ENCODE measurements around the gene RAP2A. TPM values are rescaled to one million over a fixed set of nuclear protein-coding genes. Genes with fewer than 3 reads are reported as not detected.

Gene RAP2A
- total and polyA plus RNA-seq, 2 experiments from 2014 or later = 12.1 to 41.9 TPM

GRCh38 chr13:97478247-97478646 is 44.3 kb downstream of the RAP2A start:
- no peak overlapping the region for H3K4me2 ChIP-seq
- no peaks in the 10 kb centered on the region for H3K79me2 ChIP-seq
- H3K9me2 ChIP-seq (replicated peaks; ENCODE audit: insufficient read depth) = no peaks in the 10 kb centered on the region
- TF ChIP-seq CTCF (IDR thresholded peaks at IDR 0.05; ENCODE audit: poor library complexity) (no peak), EZH2 (IDR thresholded peaks at IDR 0.05; ENCODE audit: borderline replicate concordance) (no peak)
- H3K4me3 ChIP-seq = no peak overlapping the region
- H3K36me3 ChIP-seq (replicated peaks; ENCODE audit: insufficient read depth, low read depth) = no peaks in the 10 kb centered on the region
- H3K9me3 ChIP-seq (ENCODE audit: low read depth) = no peaks in the 10 kb centered on the region
- 91% methylated on average over 2 of the region's 2 CpGs for WGBS (ENCODE audit: low lambda C conversion rate, missing lambda C conversion rate)
- no peaks in the 10 kb centered on the region for H4K20me1 ChIP-seq (ENCODE audit: insufficient read depth, poor library complexity, severe bottlenecking)
- no peaks in the 10 kb centered on the region for H3K27me3 ChIP-seq
- no peak overlapping the region for H3K27ac ChIP-seq
- no peaks in the 10 kb centered on the region for H3K4me1 ChIP-seq (ENCODE audit: insufficient read depth)
- no peak overlapping the region for H2AFZ ChIP-seq
- DNase-seq (ENCODE audit: low spot score) = no peak

- H3K4me2 ChIP-seq = no peak overlapping the region
- WGBS (ENCODE audit: low lambda C conversion rate, missing lambda C conversion rate) = 92% methylated on average over 1 of the region's 1 CpG
- no peak overlapping the region for H2AFZ ChIP-seq
- H3K9me2 ChIP-seq (replicated peaks; ENCODE audit: insufficient read depth) = no peaks in the 10 kb centered on the region
- no peak for DNase-seq (ENCODE audit: low spot score)
- H3K4me1 ChIP-seq (ENCODE audit: insufficient read depth) = no peaks in the 10 kb centered on the region
- H3K36me3 ChIP-seq (replicated peaks; ENCODE audit: insufficient read depth, low read depth) = no peaks in the 10 kb centered on the region
- H4K20me1 ChIP-seq (ENCODE audit: insufficient read depth, poor library complexity, severe bottlenecking) = no peaks in the 10 kb centered on the region
- H3K27ac ChIP-seq = no peak overlapping the region
- H3K9me3 ChIP-seq (ENCODE audit: low read depth) = no peaks in the 10 kb centered on the region
- H3K4me3 ChIP-seq = no peak overlapping the region
- no peaks in the 10 kb centered on the region for H3K79me2 ChIP-seq
- H3K27me3 ChIP-seq = no peaks in the 10 kb centered on the region
- TF ChIP-seq EZH2 (IDR thresholded peaks at IDR 0.05; ENCODE audit: borderline replicate concordance) = no peak
- TF ChIP-seq EZH2phosphoT487 (IDR thresholded peaks at IDR 0.05; ENCODE audit: low read depth, severe bottlenecking, unreplicated experiment) = no peak
- no peak for TF ChIP-seq CTCF (IDR thresholded peaks at IDR 0.05; ENCODE audit: poor library complexity)
These were observed 49.5 kb downstream of the RAP2A start for GRCh38 chr13:97483465-97483864.

DNA sequence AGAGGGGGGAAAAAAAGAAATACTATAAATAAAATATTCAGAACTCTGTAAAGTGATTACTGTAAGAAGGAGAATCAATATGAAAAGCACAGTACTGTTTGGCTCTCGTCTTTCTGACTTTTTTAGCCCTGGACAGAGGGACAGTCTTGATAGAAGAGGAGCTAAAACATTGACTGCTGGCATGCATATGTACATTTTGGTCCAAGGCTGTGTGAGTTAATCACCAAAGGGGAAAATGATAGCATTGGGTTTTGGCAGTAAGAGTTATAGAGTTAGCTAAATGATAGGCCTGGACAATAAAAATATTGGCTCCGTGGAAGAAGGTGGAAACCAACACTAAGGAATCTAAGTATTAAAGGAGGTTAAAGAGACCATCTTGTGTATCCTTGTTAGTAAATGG is 50.3 kb downstream of the RAP2A start:
- no peak overlapping the region for H3K4me3 ChIP-seq
- H3K4me2 ChIP-seq = no peak overlapping the region
- H3K27me3 ChIP-seq = no peaks in the 10 kb centered on the region
- no peaks in the 10 kb centered on the region for H3K9me3 ChIP-seq (ENCODE audit: low read depth)
- 91% methylated on average over 2 of the region's 2 CpGs for WGBS (ENCODE audit: low lambda C conversion rate, missing lambda C conversion rate)
- no peaks in the 10 kb centered on the region for H3K9me2 ChIP-seq (replicated peaks; ENCODE audit: insufficient read depth)
- no peak for TF ChIP-seq EZH2 (IDR thresholded peaks at IDR 0.05; ENCODE audit: borderline replicate concordance)
- TF ChIP-seq EZH2phosphoT487 (IDR thresholded peaks at IDR 0.05; ENCODE audit: low read depth, severe bottlenecking, unreplicated experiment) = no peak
- TF ChIP-seq CTCF (IDR thresholded peaks at IDR 0.05; ENCODE audit: poor library complexity) = no peak
- H3K79me2 ChIP-seq = no peaks in the 10 kb centered on the region
- no peaks in the 10 kb centered on the region for H3K36me3 ChIP-seq (replicated peaks; ENCODE audit: insufficient read depth, low read depth)
- no peaks in the 10 kb centered on the region for H4K20me1 ChIP-seq (ENCODE audit: insufficient read depth, poor library complexity, severe bottlenecking)
- H3K27ac ChIP-seq = no peak overlapping the region
- no peak for DNase-seq (ENCODE audit: low spot score)
- no peak overlapping the region for H2AFZ ChIP-seq
- no peaks in the 10 kb centered on the region for H3K4me1 ChIP-seq (ENCODE audit: insufficient read depth)

- TF ChIP-seq EZH2 (IDR thresholded peaks at IDR 0.05; ENCODE audit: borderline replicate concordance) (no peak), EZH2phosphoT487 (IDR thresholded peaks at IDR 0.05; ENCODE audit: low read depth, severe bottlenecking, unreplicated experiment) (no peak)
- Histone ChIP-seq H3K9me2 (replicated peaks; ENCODE audit: insufficient read depth) (no peaks in the 10 kb centered on the region), H2AFZ (no peak overlapping the region), H3K79me2 (no peaks in the 10 kb centered on the region), H4K20me1 (ENCODE audit: insufficient read depth, poor library complexity, severe bottlenecking) (no peaks in the 10 kb centered on the region), H3K27me3 (no peaks in the 10 kb centered on the region), H3K27ac (no peak overlapping the region), H3K36me3 (replicated peaks; ENCODE audit: insufficient read depth, low read depth) (no peaks in the 10 kb centered on the region), H3K4me1 (ENCODE audit: insufficient read depth) (no peaks in the 10 kb centered on the region), H3K9me3 (ENCODE audit: low read depth) (no peaks in the 10 kb centered on the region), H3K4me3 (no peak overlapping the region), H3K4me2 (no peak overlapping the region)
- WGBS (ENCODE audit: low lambda C conversion rate, missing lambda C conversion rate) = 91% methylated on average over 1 of the region's 1 CpG
- no peak for DNase-seq (ENCODE audit: low spot score)
These were observed 51.4 kb downstream of the RAP2A start for GRCh38 chr13:97485320-97485719.

Measured in hepatocyte (in vitro differentiated cells).